Nephron (organoid): ENCODE data around the gene IQGAP2.

Source experiments
- H3K27ac Mint-ChIP-seq, 3 experiments: 2 replicates each; pipeline ENCODE4 v1.8.0; 2020; ENCODE audit warnings: mixed read lengths in 3 of 3, mild to moderate bottlenecking in 2 of 3, moderate library complexity in 1 of 3
- H3K27me3 Mint-ChIP-seq: 2 replicates; pipeline ENCODE4 v1.8.0; 2021; ENCODE audit warnings: low read depth, mild to moderate bottlenecking, moderate library complexity, mixed read lengths
- H3K36me3 Mint-ChIP-seq: 2 replicates; pipeline ENCODE4 v1.8.0; 2020; ENCODE audit warnings: low read depth, mixed read lengths
- H3K4me1 Mint-ChIP-seq: 2 replicates; pipeline ENCODE4 v1.8.0; 2020; ENCODE audit warnings: mixed read lengths
- H3K4me3 Mint-ChIP-seq, 3 experiments: 2 replicates each; pipeline ENCODE4 v1.8.0; 2020; ENCODE audit warnings: mild to moderate bottlenecking in 3 of 3, mixed read lengths in 3 of 3, moderate library complexity in 2 of 3
- H3K9me3 Mint-ChIP-seq: 2 replicates; pipeline ENCODE4 v1.8.0; 2020; ENCODE audit warnings: mixed read lengths
- CTCF ChIP-seq, 3 experiments: fragments of 200-600 bp; sonication (generic); IDR thresholded peaks; one replicate each; pipeline ENCODE4 v1.5.0; 2021; ENCODE audit warnings: antibody characterized with exemption in 3 of 3; ENCODE audit not compliant: unreplicated experiment in 3 of 3

IQGAP2 gene

GRCh38 chr5:76664079-76664478, 261.0 kb downstream of the IQGAP2 start:
- H3K4me3 Mint-ChIP-seq: no peak overlapping the region
- H3K9me3 Mint-ChIP-seq: no peaks in the 10 kb centered on the region
- H3K4me1 Mint-ChIP-seq: no peaks in the 10 kb centered on the region
- TF ChIP-seq CTCF (IDR thresholded peaks at IDR 0.05; ENCODE audit: unreplicated experiment in 3 of 3): no peak
- H3K27ac Mint-ChIP-seq: peak overlapping the region; percentile 76 to 84 (median 77)
- H3K36me3 Mint-ChIP-seq: peaks cover 32% of the 10 kb centered on the region
- H3K27me3 Mint-ChIP-seq: no peaks in the 10 kb centered on the region

GRCh38 chr5:76667495-76667894, 264.4 kb downstream of the IQGAP2 start:
- Mint-ChIP-seq H3K4me3 (no peak overlapping the region), H3K9me3 (no peaks in the 10 kb centered on the region), H3K27me3 (no peaks in the 10 kb centered on the region), H3K36me3 (peaks cover 43% of the 10 kb centered on the region), H3K27ac (no peak overlapping the region), H3K4me1 (no peaks in the 10 kb centered on the region)
- TF ChIP-seq CTCF (IDR thresholded peaks at IDR 0.05; ENCODE audit: unreplicated experiment in 3 of 3): no peak

- Mint-ChIP-seq H3K27ac (no peak overlapping the region), H3K9me3 (no peaks in the 10 kb centered on the region), H3K36me3 (peaks cover 36% of the 10 kb centered on the region), H3K4me3 (no peak overlapping the region), H3K27me3 (no peaks in the 10 kb centered on the region), H3K4me1 (peaks cover under 1% of the 10 kb centered on the region)
- TF ChIP-seq CTCF (IDR thresholded peaks at IDR 0.05; ENCODE audit: unreplicated experiment in 3 of 3): no peak
These were observed 266.2 kb downstream of the IQGAP2 start for GRCh38 chr5:76669245-76669644.

- peaks cover 36% of the 10 kb centered on the region for H3K36me3 Mint-ChIP-seq
- H3K27me3 Mint-ChIP-seq: no peaks in the 10 kb centered on the region
- H3K4me3 Mint-ChIP-seq: no peak overlapping the region
- H3K4me1 Mint-ChIP-seq: peaks cover 6% of the 10 kb centered on the region
- H3K9me3 Mint-ChIP-seq: no peaks in the 10 kb centered on the region
- no peak for TF ChIP-seq CTCF (IDR thresholded peaks at IDR 0.05; ENCODE audit: unreplicated experiment in 3 of 3)
- H3K27ac Mint-ChIP-seq: peak overlapping the region in 1 of 3 experiments; percentile 48
These were observed 267.4 kb downstream of the IQGAP2 start for GRCh38 chr5:76670508-76670907.

GRCh38 chr5:76672242-76672641, 269.2 kb downstream of the IQGAP2 start:
- no peak for TF ChIP-seq CTCF (IDR thresholded peaks at IDR 0.05; ENCODE audit: unreplicated experiment in 3 of 3)
- no peaks in the 10 kb centered on the region for H3K27me3 Mint-ChIP-seq
- H3K9me3 Mint-ChIP-seq: no peaks in the 10 kb centered on the region
- peaks cover 6% of the 10 kb centered on the region for H3K4me1 Mint-ChIP-seq
- H3K36me3 Mint-ChIP-seq: peaks cover 32% of the 10 kb centered on the region
- no peak overlapping the region for H3K4me3 Mint-ChIP-seq
- no peak overlapping the region for H3K27ac Mint-ChIP-seq

GRCh38 chr5:76673125-76673524, 270.0 kb downstream of the IQGAP2 start:
- H3K4me1 Mint-ChIP-seq: peaks cover 6% of the 10 kb centered on the region
- H3K27ac Mint-ChIP-seq: no peak overlapping the region
- H3K36me3 Mint-ChIP-seq: peaks cover 29% of the 10 kb centered on the region
- no peaks in the 10 kb centered on the region for H3K9me3 Mint-ChIP-seq
- no peak for TF ChIP-seq CTCF (IDR thresholded peaks at IDR 0.05; ENCODE audit: unreplicated experiment in 3 of 3)
- H3K4me3 Mint-ChIP-seq: no peak overlapping the region
- H3K27me3 Mint-ChIP-seq: no peaks in the 10 kb centered on the region
